BLaER1 treated with 17β-estradiol and CSF1 and Interleukin-3, amounts not matched to agents 10 nM and 100 nM (cell line): Measurements from ENCODE around the gene SCAMP1.

Experiments used
- H3K27ac ChIP-seq, 11 experiments: shearing (Covaris generic); formaldehyde crosslinking; 2 replicates each; pipeline ENCODE4 v1.8.1; 2022
- H3K27me3 ChIP-seq, 11 experiments: shearing (Covaris generic); formaldehyde crosslinking; 2 replicates each; pipeline ENCODE4 v1.8.1; 2022
- H3K36me3 ChIP-seq, 11 experiments: shearing (Covaris generic); formaldehyde crosslinking; 2 replicates each; pipeline ENCODE4 v1.8.1; 2022
- H3K4me1 ChIP-seq, 10 experiments: shearing (Covaris generic); formaldehyde crosslinking; 2 replicates each; pipeline ENCODE4 v1.8.1; 2022
- H3K4me2 ChIP-seq, 11 experiments: shearing (Covaris generic); formaldehyde crosslinking; 2 replicates each; pipeline ENCODE4 v1.8.1; 2022
- H3K4me3 ChIP-seq, 10 experiments: shearing (Covaris generic); formaldehyde crosslinking; 2 replicates each; pipeline ENCODE4 v1.8.1; 2022
- H3K9ac ChIP-seq, 11 experiments: shearing (Covaris generic); formaldehyde crosslinking; 2 replicates each; pipeline ENCODE4 v1.8.1; 2022
- H3K9me3 ChIP-seq, 11 experiments: shearing (Covaris generic); formaldehyde crosslinking; replicated peaks in 1 of 11; 2 replicates each; pipeline ENCODE4 v1.8.1; 2022
- H4K20me1 ChIP-seq, 11 experiments: shearing (Covaris generic); formaldehyde crosslinking; 2 replicates each; pipeline ENCODE4 v1.8.1; 2022
- Cebpa-rat ChIP-seq, 11 experiments: shearing (Covaris generic); IDR thresholded peaks; 2 replicates each; pipeline ENCODE4 v1.8.1; 2022

Gene SCAMP1

GRCh38 chr5:78522476-78523260, 162.3 kb downstream of the SCAMP1 start:
- Histone ChIP-seq H3K9ac (no peak overlapping the region), H3K4me2 (no peak overlapping the region), H3K27ac (no peak overlapping the region; a peak in 1 of 22 replicates), H3K36me3 (peaks cover 0 to 49% (median 0%) of the 10 kb centered on the region in 11 experiments; a peak in 6 of 22 replicates), H3K9me3 (0 out of 22 replicates have a peak, but pooled peaks cover 0 to 9% (median 0%) of the 10 kb centered on the region in 11 experiments), H3K4me3 (no peak overlapping the region), H3K27me3 (no peaks in the 10 kb centered on the region), H3K4me1 (peaks cover 0 to 82% (median 8%) of the 10 kb centered on the region in 10 experiments; a peak in 10 of 20 replicates), H4K20me1 (no peaks in the 10 kb centered on the region)
- no peak for TF ChIP-seq Cebpa-rat (IDR thresholded peaks at IDR 0.05)

- Histone ChIP-seq H3K36me3 (peaks cover 0 to 43% (median 0%) of the 10 kb centered on the region in 11 experiments; a peak in 6 of 22 replicates), H4K20me1 (no peaks in the 10 kb centered on the region), H3K27me3 (no peaks in the 10 kb centered on the region), H3K4me3 (no peak overlapping the region), H3K4me1 (peaks cover 0 to 89% (median 14%) of the 10 kb centered on the region in 10 experiments; a peak in 13 of 20 replicates), H3K27ac (peak overlapping the region in 3 of 11 experiments; percentile 21 to 97 (median 24); a peak in 3 of 22 replicates), H3K4me2 (peak overlapping the region in 3 of 11 experiments; percentile 16 to 78 (median 56); a peak in 5 of 22 replicates), H3K9ac (peak overlapping the region in 1 of 11 experiments; percentile 10; a peak in 1 of 22 replicates), H3K9me3 (no peaks in the 10 kb centered on the region)
- TF ChIP-seq Cebpa-rat (IDR thresholded peaks at IDR 0.05): no peak
These were observed 163.1 kb downstream of the SCAMP1 start for GRCh38 chr5:78523314-78524193.

GRCh38 chr5:78526049-78526525, 165.7 kb downstream of the SCAMP1 start:
- Histone ChIP-seq H3K27ac (peak overlapping the region in 4 of 11 experiments; percentile 89 to 97 (median 92); a peak in 8 of 22 replicates), H3K4me3 (no peak overlapping the region), H4K20me1 (no peaks in the 10 kb centered on the region), H3K4me1 (peaks cover 0 to 94% (median 37%) of the 10 kb centered on the region in 10 experiments; a peak in 16 of 20 replicates), H3K9ac (peak overlapping the region in 3 of 11 experiments; percentile 58 to 82 (median 71); a peak in 7 of 22 replicates), H3K36me3 (peaks cover 0 to 20% (median 0%) of the 10 kb centered on the region in 11 experiments; a peak in 4 of 22 replicates), H3K9me3 (no peaks in the 10 kb centered on the region), H3K27me3 (no peaks in the 10 kb centered on the region), H3K4me2 (peak overlapping the region in 4 of 11 experiments; percentile 71 to 82 (median 77); a peak in 8 of 22 replicates)
- TF ChIP-seq Cebpa-rat (IDR thresholded peaks at IDR 0.05): no peak

GRCh38 chr5:78527054-78527859, 166.8 kb downstream of the SCAMP1 start:
- peak overlapping the region in 6 of 11 experiments; percentile 73 to 97 (median 90); a peak in 11 of 22 replicates for H3K27ac ChIP-seq
- H3K9me3 ChIP-seq: no peaks in the 10 kb centered on the region

GRCh38 chr5:78527925-78528324, 167.5 kb downstream of the SCAMP1 start:
- no peaks in the 10 kb centered on the region for H3K27me3 ChIP-seq
- no peaks in the 10 kb centered on the region for H4K20me1 ChIP-seq
- no peak for TF ChIP-seq Cebpa-rat (IDR thresholded peaks at IDR 0.05)
- peaks cover 0 to 98% (median 39%) of the 10 kb centered on the region in 10 experiments; a peak in 16 of 20 replicates for H3K4me1 ChIP-seq
- H3K9ac ChIP-seq: peak overlapping the region in 3 of 11 experiments; percentile 77 to 82 (median 81); a peak in 7 of 22 replicates
- H3K4me2 ChIP-seq: peak overlapping the region in 5 of 11 experiments; percentile 65 to 84 (median 82); a peak in 9 of 22 replicates
- H3K36me3 ChIP-seq: peaks cover 0 to 28% (median 0%) of the 10 kb centered on the region in 11 experiments; a peak in 4 of 22 replicates
- no peaks in the 10 kb centered on the region for H3K9me3 ChIP-seq
- peak overlapping the region in 7 of 11 experiments; percentile 55 to 97 (median 89); a peak in 10 of 22 replicates for H3K27ac ChIP-seq
- H3K4me3 ChIP-seq: no peak overlapping the region

More at GRCh38 chr5:78527054-78527859, 166.8 kb downstream of the SCAMP1 start:
- Histone ChIP-seq H3K4me3 (no peak overlapping the region), H3K4me1 (peaks cover 0 to 97% (median 39%) of the 10 kb centered on the region in 10 experiments; a peak in 16 of 20 replicates), H3K36me3 (peaks cover 0 to 25% (median 0%) of the 10 kb centered on the region in 11 experiments; a peak in 4 of 22 replicates), H3K27me3 (no peaks in the 10 kb centered on the region), H3K9ac (peak overlapping the region in 4 of 11 experiments; percentile 42 to 82 (median 79); a peak in 8 of 22 replicates), H3K4me2 (peak overlapping the region in 5 of 11 experiments; percentile 8 to 84 (median 82); a peak in 9 of 22 replicates), H4K20me1 (no peaks in the 10 kb centered on the region)
- no peak for TF ChIP-seq Cebpa-rat (IDR thresholded peaks at IDR 0.05)
